Measurements from ENCODE around the gene AMHR2.
A peak's percentile ranks its signal among the peaks of the same experiment; 100 is the strongest.
"Not testable (repeated sequence)": the region's sequence is repeated elsewhere in the genome, so short reads cannot be mapped to it uniquely, and the experiment has no call there.

AMHR2 gene

DNA sequence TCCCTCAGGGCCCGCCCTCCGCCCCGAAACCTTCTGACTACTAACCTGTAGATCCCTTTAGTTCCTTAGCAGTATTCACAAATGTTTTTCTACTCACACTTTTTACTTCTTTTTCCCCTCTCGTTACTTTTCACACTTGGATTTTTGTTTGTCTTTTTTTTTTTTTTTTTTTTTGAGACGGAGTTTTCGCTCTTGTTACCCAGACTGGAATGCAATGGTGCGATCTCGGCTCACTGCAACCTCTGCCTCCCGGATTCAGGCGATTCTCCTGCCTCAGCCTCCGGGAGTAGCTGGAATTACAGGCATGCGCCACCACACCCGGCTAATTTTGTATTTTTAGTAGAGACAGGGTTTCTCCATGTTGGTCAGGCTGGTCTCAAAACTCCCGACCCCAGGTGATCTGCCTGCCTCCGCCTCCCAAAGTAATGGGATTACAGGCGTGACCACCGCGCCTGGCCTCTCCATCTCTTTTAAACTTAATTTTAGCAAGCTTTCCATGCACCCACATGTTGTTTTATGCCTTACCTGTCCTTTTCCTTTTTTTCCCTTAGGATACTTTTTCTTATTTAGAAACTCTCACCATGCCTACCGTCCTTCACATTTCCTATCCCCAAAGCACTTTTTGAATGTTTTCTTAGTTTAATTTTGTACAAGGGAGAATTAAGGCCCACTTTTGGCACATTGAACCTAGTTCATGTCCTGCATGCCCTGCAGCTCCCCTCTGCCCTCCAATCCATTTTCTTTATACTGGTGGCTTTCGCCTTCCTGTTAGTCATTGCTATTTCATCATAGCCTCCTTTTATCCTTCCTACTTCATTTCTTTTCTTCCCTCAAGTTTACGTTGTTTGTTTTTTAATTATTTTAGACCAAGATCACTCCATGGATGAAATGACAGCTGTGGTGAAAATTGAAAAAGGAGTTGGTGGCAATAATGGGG, 42.6 kb upstream of the AMHR2 start:
- peak overlapping the region; percentile 97 for H3K27ac ChIP-seq
- TF ChIP-seq ZFX (IDR thresholded peaks at IDR 0.05; ENCODE audit: borderline replicate concordance) (no peak), CTCF (IDR thresholded peaks at IDR 0.05) (no peak)

DNA sequence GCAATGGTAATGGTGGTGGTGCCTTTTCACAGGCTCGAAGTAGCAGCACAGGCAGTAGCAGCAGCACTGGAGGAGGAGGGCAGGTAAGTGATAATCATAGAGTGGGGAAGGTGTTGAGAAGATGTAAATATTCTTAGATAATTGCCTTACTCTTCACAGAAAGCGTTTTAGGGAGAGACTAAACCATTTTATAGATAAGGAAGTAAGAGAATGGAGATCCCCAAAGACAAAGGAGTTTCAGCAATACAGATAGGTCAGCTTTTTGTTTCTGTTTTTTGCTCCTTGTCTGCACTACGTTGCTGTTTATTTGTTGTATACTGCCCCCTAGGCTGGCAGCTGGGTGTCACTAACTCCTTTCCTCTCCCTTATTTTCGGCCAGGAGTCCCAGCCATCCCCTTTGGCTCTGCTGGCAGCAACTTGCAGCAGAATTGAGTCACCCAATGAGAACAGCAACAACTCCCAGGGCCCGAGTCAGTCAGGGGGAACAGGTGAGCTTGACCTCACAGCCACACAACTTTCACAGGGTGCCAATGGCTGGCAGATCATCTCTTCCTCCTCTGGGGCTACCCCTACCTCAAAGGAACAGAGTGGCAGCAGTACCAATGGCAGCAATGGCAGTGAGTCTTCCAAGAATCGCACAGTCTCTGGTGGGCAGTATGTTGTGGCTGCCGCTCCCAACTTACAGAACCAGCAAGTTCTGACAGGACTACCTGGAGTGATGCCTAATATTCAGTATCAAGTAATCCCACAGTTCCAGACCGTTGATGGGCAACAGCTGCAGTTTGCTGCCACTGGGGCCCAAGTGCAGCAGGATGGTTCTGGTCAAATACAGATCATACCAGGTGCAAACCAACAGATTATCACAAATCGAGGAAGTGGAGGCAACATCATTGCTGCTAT, 41.7 kb upstream of the AMHR2 start:
- peak overlapping the region; percentile 97 for H3K27ac ChIP-seq
- TF ChIP-seq ZFX (IDR thresholded peaks at IDR 0.05; ENCODE audit: borderline replicate concordance) (no peak), CTCF (IDR thresholded peaks at IDR 0.05) (peak; percentile 62)

- TF ChIP-seq ZFX (IDR thresholded peaks at IDR 0.05; ENCODE audit: borderline replicate concordance) (no peak), CTCF (IDR thresholded peaks at IDR 0.05) (no peak)
- no peak overlapping the region for H3K27ac ChIP-seq
Observed at GRCh38 chr12:53383258-53383657, 40.4 kb upstream of the AMHR2 start.

- not testable (repeated sequence) for H3K27ac ChIP-seq
Observed at GRCh38 chr12:53386381-53386780, 37.3 kb upstream of the AMHR2 start.

GRCh38 chr12:53388932-53389331, 34.7 kb upstream of the AMHR2 start:
- no peak overlapping the region for H3K27ac ChIP-seq
- no peak for TF ChIP-seq CTCF (IDR thresholded peaks at IDR 0.05)
- TF ChIP-seq ZFX (IDR thresholded peaks at IDR 0.05; ENCODE audit: borderline replicate concordance): no peak

DNA sequence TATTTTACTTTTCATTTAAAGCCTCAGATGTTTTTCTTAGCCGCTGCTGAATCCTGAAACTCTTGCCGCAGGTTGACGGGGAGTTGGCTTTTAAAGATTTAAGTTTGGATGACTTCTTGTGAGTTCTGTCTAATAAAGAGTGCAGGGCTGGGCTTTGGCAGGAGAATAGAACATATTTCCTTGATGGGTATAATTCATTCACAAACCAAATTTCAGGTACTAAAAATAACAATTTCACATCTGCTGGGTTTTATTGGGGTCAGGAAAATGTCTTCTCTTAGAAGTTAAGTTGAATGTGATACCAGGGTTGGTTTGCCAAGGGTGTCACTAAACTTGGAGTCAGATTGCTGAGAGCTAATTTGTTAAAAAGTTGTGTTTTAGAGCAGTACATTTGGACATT, 34.0 kb upstream of the AMHR2 start:
- H3K27ac ChIP-seq: no peak overlapping the region
- TF ChIP-seq ZFX (IDR thresholded peaks at IDR 0.05; ENCODE audit: borderline replicate concordance) (no peak), CTCF (IDR thresholded peaks at IDR 0.05) (no peak)

- 0 out of 2 replicates have a peak overlapping the region, but pooled peaks have one; percentile 9 for H3K27ac ChIP-seq
- no peak for TF ChIP-seq CTCF (IDR thresholded peaks at IDR 0.05)
- no peak for TF ChIP-seq ZFX (IDR thresholded peaks at IDR 0.05; ENCODE audit: borderline replicate concordance)
Observed at GRCh38 chr12:53391724-53392123, 31.9 kb upstream of the AMHR2 start.

All from 22Rv1 (cell line).